HG03575 (cell line): Measurements from ENCODE around the gene TAGLN.

Experiments
- ATAC-seq: cut with Tn5 transposase; IDR thresholded peaks from one replicate; pipeline ENCODE4 v1.9.1; 2021; ENCODE audit not compliant: unreplicated experiment, insufficient number of reproducible peaks, low FRiP score; ENCODE audit errors: extremely low read depth

The TAGLN gene

DNA sequence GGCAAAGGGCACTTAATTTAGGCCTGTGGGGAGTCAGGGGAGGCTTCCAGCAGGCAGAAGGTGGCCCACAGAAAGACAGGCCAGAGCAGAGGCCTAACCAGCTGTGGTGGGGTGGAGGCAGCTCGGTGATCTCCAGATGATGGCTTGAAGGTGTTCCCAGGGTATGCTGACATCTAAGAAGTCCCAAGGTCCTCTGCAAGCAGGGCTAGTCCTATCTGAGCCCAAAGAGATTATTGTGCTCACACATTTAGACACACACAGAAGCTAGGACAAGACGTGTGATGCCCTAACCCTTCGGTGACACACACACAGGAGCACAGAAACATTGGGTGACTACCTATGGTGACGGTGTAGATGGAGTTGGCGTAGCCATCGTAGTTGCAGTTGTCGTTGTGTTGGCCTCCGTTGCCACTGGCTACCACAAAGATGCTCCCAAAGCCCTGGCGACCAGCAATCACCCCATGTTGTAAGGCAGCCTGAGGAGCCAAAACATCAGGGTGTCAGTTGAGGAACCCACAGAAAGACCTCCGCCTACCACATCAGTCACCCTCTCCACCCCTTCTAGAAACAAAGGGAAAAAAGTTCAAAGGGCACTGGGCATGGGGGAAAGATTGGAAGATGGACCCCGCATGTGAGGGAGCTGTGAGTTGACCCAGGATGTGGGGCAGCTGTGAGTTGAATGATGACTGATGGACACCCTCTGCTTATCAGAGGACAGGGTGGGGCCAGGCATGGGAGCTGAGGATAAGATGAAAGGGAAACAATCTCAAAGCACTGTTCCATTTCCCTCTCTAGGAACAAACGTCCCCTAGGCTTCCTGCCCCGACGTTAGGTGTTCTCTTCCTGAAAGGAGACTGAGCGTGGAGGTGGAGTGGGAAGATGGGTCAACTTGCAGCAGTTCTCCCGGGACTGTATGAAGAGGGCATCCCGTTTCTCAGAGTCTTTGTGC, 24.8 kb downstream of the TAGLN start:
- no peak for ATAC-seq

DNA sequence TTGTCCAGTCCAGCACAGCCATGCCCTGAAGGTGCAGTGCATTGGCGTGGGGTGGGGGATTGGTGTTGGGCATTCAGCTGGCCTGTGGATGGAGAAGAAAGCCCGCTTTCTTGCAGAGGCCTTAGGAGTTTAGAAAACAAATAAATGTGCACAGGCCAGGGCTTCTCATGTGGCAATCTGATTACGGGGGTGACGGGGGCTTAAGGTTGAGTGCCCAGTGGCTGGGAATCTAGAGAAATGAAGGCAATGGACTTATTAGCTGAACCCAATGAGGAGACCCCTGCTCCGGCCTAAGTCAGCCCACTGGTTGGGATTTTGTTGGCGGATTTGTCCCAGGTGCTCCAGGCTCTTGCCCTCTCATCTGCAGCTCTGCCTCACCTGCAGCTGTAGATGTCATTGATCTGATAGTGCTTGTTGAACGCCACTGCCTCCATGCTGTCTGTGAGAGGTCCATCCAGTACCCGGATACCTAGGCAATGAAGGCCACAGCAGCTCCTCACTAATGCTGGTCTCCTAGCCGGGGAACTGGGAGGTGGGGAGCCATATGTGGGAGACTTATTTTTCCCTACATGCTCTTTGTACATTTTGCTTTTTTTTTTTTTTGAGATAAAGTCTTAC, 26.5 kb downstream of the TAGLN start:
- no peak for ATAC-seq

DNA sequence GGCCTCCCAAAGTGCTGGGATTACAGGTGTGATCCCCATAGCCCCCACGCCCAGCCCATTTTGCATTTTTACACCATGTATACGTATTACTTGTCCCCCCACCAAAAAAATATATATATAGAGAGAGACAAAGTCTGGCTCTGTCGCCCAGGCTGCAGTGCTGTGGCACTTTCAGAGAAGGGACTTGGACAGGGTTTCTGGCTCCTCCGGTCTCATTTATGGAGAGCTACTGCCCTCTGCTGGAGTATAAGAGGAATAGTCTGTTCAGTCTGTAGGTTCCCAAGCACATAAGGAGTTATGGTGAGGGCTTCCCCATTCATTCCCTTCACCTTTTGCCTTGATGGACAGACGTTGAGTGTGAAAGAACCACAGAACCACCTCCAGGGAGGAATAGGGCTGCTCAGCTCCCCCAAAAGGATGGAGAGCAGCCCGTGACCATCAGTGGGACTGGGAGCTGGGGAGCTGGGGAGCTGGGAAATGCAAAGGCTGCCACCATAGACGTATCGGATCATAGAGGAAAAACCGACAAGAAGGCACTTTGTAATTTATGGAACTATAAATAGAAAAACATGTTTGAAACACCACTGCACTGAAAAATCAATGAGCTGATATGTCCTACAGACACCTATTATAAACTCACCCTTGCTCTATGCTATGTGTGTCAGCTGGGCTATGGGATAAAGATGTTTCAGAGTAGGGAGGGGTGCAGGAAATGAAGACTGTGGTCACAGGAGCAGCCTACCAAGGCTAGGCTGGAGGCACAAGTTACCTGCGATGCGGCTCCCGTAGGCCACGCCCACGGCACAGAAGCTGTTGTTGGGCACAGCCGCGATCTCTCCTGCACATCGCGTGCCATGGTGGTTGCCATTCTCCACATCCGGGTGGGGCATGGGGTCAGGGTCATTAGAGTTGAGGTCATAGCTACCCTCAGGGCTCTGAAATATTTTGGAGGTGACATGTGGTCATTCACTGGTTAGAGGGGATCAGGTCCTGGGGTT, 27.5 kb downstream of the TAGLN start:
- no peak for ATAC-seq

DNA sequence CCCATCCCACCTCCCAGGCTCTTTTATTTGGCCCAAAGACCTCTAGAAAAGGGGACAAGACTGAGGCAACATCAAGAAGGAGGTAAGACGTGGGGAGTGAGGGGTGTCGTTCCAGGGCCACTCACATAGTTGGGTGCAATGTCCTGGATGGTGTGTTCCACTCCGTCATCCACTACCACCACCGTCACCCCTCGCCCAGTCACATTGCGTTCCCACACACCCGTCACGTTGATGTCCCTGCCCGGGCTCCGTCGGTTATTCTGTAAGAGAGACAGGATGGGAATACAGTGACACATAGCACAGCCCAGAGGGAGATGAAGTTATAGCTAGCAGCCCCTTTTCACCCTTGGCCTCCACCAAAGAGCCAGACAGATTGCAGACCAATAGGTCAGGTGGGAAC, 28.9 kb downstream of the TAGLN start:
- ATAC-seq = no peak

DNA sequence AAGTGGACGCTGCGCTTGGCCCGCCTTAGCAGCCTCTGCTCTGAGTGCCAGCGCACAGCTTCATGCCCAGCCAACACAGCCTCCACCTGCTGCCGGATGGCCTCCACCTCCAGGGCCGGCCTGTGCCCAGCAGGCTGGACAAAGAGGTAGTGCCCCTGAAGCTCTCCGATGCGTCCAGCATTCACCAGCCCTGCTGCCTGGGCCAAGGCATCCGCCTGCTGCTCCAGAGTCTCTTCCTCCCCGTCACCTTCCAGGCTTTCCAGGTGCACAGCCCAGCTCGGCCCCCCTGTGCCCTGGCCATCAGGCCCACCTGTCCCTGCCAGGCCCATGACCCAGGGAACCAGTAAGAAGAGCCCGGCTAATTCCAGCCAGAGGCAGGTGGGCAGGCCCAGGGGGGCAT, 30.2 kb downstream of the TAGLN start:
- ATAC-seq = no peak

DNA sequence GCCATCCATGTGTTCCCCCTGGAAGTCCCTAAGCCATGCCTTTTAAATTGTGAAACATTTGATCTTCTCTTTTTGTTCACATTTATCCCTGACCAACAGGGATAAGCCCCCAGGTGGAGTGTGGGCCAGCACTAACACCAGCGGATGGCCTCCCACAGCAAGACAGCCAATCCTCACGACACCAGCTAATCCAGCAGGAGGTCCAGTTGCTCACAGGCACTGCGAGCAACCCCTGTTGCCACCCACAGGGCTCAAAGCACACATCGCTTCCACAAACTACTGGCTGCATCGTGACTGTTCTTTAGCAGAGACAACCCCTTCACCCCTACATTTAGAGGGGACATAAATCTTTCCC, 30.7 kb downstream of the TAGLN start:
- ATAC-seq = no peak

DNA sequence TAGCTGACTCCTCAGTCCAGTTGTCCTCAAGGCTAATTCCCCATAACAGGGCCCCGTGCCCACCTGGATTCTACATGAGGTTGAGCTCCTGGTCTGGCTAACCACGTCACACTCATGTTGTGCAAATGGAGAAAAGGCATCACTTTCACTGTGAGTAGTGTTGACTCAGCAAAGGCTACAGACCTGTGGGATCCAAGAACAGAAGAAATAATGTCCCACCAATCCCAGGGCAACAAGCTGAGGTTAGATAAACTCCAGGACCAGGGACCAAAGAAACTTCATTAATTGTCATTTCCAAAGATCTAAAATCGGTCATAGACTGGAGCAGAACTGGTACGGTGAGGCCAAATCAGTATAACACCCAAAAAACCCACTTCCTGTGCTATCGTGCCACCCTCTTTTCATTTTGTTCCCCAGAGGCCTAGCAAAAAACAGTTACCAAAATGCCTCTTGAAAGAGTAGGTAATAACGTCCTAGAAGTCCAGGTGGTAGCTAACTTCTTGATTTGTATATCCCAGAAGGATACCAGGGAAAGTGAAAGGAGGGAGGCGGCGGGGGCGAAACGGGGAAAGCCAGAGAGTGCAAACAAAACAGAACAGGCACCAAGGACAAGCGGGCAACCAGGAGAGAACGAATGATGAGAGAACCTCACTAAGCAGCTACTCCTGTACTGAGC, 31.3 kb downstream of the TAGLN start:
- no peak for ATAC-seq

DNA sequence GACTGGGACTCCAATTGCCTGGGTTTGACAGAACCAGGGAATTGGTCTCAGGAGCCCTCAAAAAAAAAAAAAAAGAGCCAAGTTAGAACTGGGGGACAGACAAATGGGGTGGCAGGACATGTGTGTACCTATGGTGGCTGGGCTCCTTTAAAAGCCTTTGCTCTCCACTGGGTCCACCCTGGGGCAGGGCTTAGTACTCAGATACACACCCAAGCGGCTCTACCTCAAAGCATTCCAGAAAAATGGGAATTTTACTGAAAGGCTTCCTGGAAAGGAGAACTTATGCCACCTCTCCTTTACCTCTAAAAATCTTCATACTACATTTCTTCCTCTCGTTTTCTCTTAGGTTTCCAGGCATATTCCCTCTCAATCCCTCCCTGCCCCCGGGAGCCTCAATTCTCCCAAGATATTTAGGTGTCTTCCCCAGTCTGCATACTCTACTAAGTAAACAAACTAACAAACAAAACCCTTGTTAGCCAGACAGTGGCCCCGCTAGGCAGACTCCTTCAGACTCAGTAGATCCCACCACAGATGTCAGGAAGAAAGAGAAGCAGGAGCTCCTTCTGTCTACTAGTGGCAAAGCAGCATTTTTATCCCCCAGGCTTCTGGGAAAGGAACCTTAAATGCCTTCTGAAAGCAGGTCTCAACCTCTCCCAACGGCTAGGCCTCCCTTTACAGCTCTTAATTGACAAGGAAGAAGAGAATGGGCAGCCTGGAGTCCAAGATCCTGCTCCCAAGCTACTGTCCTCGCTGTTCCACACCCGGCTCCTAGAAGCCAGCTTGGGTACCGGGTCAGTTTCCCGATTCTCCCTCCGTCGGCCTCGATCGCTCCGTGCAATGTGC, 32.0 kb downstream of the TAGLN start:
- no peak for ATAC-seq

DNA sequence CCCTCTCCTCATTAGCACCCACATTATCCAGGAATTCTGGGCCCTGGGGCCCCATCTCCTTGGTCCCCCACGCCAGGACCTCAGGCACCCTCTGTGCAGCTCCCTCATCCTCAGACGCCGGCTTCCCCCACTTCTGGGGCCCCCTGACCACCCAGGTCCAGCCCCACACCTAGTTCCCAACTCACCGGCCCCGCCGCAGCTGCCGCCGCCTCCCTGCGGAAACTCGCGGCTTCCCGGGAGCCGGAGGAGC, 32.6 kb downstream of the TAGLN start, which contains the start of gene PCSK7:
TSS of gene PCSK7 (minus strand) at position 232 of the 250 bp plus-strand sequence. CDS start 2,229 bp downstream, outside the sequence.
- ATAC-seq = no peak

DNA sequence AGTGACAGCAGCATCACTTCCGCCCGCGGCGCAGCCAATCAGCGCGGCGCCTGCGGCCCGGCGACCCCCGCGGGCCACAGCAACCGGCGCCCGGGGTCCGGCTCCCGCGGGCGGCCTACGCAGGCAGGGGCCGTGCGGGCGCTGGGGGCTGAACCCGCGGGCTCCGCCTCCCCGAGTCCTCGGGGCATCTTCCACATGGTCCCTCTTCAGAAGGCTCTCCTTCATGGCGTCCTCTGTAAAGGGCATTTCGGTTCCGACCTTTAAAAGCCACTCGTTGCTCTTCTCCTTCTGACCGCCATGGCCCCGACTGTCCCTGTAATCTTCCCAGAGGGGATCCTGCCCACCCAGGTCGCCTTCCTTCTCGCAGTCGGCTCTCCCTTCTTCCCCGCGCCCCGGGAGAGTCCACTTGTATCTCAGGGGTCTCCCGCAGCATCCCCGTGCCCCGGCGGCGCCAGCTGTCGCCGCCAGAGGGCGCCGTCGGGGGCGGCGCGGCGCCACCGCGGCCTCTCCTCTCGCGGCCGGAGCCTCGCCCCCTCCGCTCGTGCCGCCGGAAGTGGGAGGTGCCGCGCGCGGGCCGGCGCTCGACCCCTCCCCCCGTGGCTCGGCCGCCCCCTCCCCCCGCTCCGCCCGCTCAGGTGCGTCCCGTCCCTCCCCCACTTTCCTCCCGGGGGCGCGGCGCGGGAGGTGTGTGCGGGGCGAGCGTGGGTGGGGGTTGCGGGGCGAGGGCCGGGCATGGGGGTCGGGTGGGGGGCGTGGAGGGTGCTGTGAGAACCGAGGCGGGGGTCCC, 33.1 kb downstream of the TAGLN start, which contains the start of gene RNF214:
TSS of gene RNF214 (plus strand) at position 580 of the 787 bp plus-strand sequence. CDS start 1,602 bp downstream, outside the sequence.
- no peak for ATAC-seq

DNA sequence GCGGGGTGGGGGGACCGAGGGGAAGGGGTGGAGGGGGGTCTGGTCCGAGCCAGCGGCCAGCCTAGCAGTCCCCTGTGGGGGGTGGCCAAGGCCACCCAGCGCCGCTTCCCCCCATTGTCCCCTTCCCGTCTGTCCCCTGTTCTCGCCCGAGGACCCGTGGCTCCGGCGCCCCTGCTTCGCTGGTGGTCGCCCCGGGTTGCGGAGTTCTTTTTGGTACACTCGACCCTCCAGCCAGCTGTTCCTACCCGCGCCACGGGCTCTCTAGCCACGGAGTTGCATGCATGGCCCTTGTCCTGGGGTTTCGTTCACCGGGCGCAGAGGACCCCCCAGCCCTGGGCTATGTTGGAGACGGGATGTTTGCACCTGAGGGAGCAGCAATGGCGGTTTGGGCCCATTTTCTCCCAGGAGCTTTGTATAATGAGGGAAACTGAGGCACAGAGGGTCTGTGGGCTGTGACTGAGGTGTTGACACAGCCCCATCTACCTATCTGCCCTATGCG, 33.8 kb downstream of the TAGLN start:
- no peak for ATAC-seq

DNA sequence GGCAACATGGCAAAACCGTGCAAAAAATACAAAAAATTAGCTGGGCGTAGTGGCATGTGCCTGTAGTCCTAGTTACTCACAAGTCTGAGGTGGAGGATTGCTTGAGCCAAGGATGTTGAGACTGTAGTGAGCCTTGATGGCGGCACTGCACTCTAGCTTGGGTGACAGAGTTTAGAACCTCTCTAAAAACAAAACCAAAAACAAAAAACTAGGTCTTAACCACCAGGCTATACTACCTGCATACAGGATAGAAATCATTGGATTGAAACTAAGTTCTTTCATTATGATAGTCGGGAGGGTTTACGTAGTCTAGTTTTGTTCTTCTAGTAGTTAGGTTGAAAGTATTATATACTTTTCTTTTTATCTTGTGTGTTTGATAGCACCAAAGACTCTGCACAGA, 39.1 kb downstream of the TAGLN start:
- ATAC-seq = no peak

DNA sequence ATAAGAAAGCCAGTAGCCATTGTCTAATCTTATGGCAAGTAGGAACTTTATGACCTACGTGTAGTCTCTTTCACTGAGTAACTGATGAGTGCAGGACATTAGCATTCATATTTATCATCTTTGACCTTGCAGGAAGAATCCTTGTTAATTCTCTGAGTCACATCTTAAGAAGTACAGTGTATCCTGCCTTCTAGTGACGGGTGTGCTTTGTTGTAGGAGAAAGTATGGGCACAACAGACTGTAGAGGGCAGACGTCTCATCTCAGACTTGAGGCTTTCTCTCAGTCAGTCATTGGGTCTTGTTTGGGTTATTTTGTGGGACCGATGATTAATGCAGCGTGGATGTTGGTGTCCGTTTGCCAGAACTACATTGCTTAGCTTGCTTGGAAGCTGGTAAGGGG, 40.1 kb downstream of the TAGLN start:
- ATAC-seq = no peak

DNA sequence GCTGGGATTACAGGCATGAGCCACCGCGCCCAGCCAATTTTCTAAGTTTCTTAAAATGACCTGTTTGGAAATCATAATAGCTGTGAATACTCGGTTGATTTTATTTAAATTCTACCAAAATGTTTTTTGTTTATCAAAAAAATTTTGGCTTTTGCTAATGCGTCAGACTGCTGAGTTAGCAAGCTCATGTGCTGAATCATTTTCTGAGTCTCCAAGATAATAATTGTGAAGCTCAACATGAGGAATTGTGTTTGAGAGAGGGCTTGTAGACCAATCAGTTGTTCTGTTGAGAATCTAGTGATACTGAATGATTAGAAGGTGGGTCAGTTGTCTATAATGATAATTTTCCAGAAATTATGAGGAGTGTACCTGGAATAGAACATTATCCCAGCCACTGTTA, 49.2 kb downstream of the TAGLN start:
- no peak for ATAC-seq

DNA sequence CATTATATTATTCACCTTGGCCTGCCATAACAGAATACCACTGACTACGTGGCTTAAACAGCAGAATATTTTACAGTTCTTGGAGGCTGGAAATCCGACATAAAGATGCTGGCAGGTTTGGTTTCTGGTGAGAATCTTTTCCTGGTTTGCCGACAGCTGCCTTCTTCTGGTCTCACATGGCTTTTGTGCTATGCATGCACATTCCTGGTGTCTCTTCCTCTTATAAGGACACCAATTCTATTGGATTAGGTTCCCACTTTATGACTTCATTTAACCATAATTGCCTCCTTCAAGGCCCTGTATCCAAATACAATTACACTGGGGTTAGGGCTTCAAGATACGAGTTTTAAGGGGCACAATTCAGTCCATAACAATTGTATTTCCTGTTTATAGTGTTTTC, 50.4 kb downstream of the TAGLN start:
- ATAC-seq = no peak

DNA sequence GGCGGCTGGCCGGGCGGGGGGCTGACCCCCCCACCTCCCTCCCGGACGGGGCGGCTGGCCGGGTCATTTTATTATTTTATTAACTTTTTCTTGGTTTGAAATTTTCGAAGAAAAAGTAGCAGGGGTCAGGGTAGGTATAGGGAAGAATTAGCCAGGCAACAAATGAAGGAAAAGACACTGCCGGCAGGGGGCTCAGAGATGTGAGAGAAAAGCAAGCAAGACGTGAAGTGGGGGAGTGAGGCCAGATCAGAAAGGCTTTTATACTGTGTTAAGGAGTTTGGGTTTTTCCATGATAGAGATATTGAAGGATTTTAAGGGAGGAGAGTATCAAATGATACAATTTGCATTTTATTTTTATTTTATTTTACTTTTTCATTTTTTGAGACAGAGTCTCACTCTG, 52.3 kb downstream of the TAGLN start:
- no peak for ATAC-seq

DNA sequence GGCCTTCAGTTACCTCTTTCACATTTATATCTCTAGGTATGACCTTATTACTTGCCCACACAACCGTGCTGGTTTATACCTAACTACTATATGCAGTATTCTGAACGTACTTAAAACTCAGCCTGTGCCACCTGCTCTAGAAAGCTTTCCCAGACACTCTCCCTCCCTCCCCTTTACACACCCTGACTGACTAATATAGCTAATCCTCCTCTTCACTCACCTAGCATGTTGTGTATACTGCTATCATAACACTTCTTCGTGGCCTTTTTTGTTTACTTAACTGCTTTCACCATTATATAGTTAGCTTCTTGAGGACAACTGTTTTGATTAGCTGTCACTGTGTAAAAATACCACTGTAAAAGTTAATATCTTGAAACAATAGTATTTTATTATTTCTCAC, 56.8 kb downstream of the TAGLN start:
- ATAC-seq = no peak
